Panc1 (cell line): ENCODE results near the gene CHRM2. TPM values are rescaled to one million over a fixed set of nuclear protein-coding genes. Genes with fewer than 3 reads are reported as not detected.
"Not testable (repeated sequence)": the region's sequence is repeated elsewhere in the genome, so short reads cannot be mapped to it uniquely, and the experiment has no call there.

Experiments used
- ATAC-seq: fragments of 200-7000 bp; cut with Tn5 transposase; 2 replicates; pipeline ENCODE4 v1.9.1; 2020; ENCODE audit warnings: mild to moderate bottlenecking, moderate library complexity
- Bru-seq: library from RNA; stranded (reverse); fragments of 400-500 nt; gene quantifications from one replicate; lab custom pipeline; 2021; lab: Mats Ljungman, UMichigan
- BruChase-seq, 2 experiments: library from RNA; stranded (reverse); fragments of 400-500 nt; gene quantifications; one replicate each; lab custom pipeline; 2021; lab: Mats Ljungman, UMichigan
- BruUV-seq: library from RNA; stranded (reverse); fragments of 400-500 nt; replicated peaks from 2 replicates; lab custom pipeline; 2021; lab: Mats Ljungman, UMichigan
- CTCF ChIA-PET: fragments of 300-600 bp; sonication (Branson Sonifier 250); formaldehyde crosslinking; loops from one replicate; lab custom pipeline; 2022; ENCODE audit warnings: antibody characterized with exemption; lab: Charles Lee
- POLR2A ChIA-PET: fragments of 300-600 bp; sonication (Branson Sonifier 250); formaldehyde crosslinking; loops from one replicate; lab custom pipeline; 2022; ENCODE audit warnings: antibody characterized with exemption; lab: Charles Lee
- DNase-seq: peaks from one replicate; pipeline ENCODE4 v3.0.0-alpha.2; 2010; ENCODE audit warnings: low read depth, low spot score
- H3K27ac ChIP-seq: 2 replicates; pipeline ENCODE4 v1.5.1; 2011; ENCODE audit warnings: mild to moderate bottlenecking, low read length, inconsistent platforms
- H3K27me3 ChIP-seq: fragments of 200-500 bp; sonication (Bioruptor generic); 2 replicates; pipeline ENCODE4 v1.6.0; 2014; ENCODE audit warnings: low read length, inconsistent platforms; ENCODE audit not compliant: control insufficient read depth, insufficient read depth
- H3K36me3 ChIP-seq: fragments of 200-500 bp; sonication (Bioruptor generic); 2 replicates; pipeline ENCODE4 v1.5.1; 2014; ENCODE audit warnings: inconsistent platforms, mild to moderate bottlenecking, low read length, moderate library complexity; ENCODE audit not compliant: control insufficient read depth, insufficient read depth
- H3K4me1 ChIP-seq: 2 replicates; pipeline ENCODE4 v1.5.1; 2011; ENCODE audit warnings: inconsistent platforms, mild to moderate bottlenecking, low read length, moderate library complexity; ENCODE audit not compliant: control insufficient read depth, insufficient read depth
- H3K4me3 ChIP-seq, 2 experiments: 2 replicates each; pipeline ENCODE4 v1.5.1; 2011 to 2012; ENCODE audit warnings: low read depth in 2 of 2, low read length in 2 of 2, mild to moderate bottlenecking in 2 of 2, inconsistent platforms in 1 of 2, moderate library complexity in 1 of 2
- H3K9me3 ChIP-seq: fragments of 200-500 bp; sonication (Bioruptor generic); 2 replicates; pipeline ENCODE4 v1.5.1; 2014; ENCODE audit warnings: low read depth, mild to moderate bottlenecking, inconsistent platforms, low read length, moderate library complexity; ENCODE audit not compliant: control insufficient read depth, insufficient read depth
- POLR2AphosphoS5 ChIP-seq: IDR thresholded peaks from 2 replicates; pipeline ENCODE4 v1.6.1; 2012; ENCODE audit warnings: mild to moderate bottlenecking, low read depth, low read length, moderate library complexity
- REST ChIP-seq, 2 experiments: IDR thresholded peaks; 2 replicates each; pipeline ENCODE4 v1.6.1; 2011 to 2012; ENCODE audit warnings: low read depth in 2 of 2, control low read depth in 1 of 2, low read length in 1 of 2, mild to moderate bottlenecking in 1 of 2, moderate library complexity in 1 of 2; ENCODE audit not compliant: insufficient read depth in 1 of 2
- SIN3A ChIP-seq: IDR thresholded peaks from 2 replicates; pipeline ENCODE4 v1.6.1; 2012; ENCODE audit warnings: low read depth, mild to moderate bottlenecking, low read length, moderate library complexity, borderline replicate concordance; ENCODE audit not compliant: insufficient read depth
- TCF7L2 ChIP-seq: IDR thresholded peaks from 2 replicates; pipeline ENCODE4 v1.6.1; 2011; ENCODE audit warnings: mild to moderate bottlenecking, low read depth, low read length, inconsistent platforms
- in situ Hi-C: cut with HindIII; loops from 2 replicates; pipeline ENCODE4 v1.10.0; 2016; ENCODE audit warnings: low sequenced_read_pairs, low pct_unique_long_range_greater_than_20kb
- intact Hi-C: fragments of 100-400 bp; cut with micrococcal nuclease; formaldehyde crosslinking; loops from one replicate; pipeline ENCODE4 v1.10.0; 2022; ENCODE audit not compliant: unreplicated experiment
- long read RNA-seq: library from polyadenylated mRNA; unstranded; transcript quantifications from one replicate; pipeline ENCODE4 v2.0.0, GENCODE V29; 2021; ENCODE audit not compliant: unreplicated experiment
- polyA plus RNA-seq: library from polyadenylated mRNA; unstranded; fragments of >200 nt; gene quantifications from one replicate; pipeline ENCODE4 v1.2.1, GENCODE V29; 2012; ENCODE audit warnings: missing spikeins; ENCODE audit not compliant: insufficient read length
- total RNA-seq: library from RNA; stranded (reverse); gene quantifications from one replicate; pipeline ENCODE4 v1.2.1, GENCODE V29; 2021; ENCODE audit not compliant: unreplicated experiment
- TF ChIP-seq, protein P1 (sequence below): fragments of 450-650 bp; IDR thresholded peaks from 2 replicates; pipeline ENCODE4 v1.5.1; 2017; ENCODE audit warnings: mild to moderate bottlenecking

Gene CHRM2
- total RNA-seq = not detected
- polyA plus RNA-seq = not detected
- percentile 1 among the genes with signal in this experiment for Bru-seq, nascent RNA
- BruChase-seq, experiment 1, labeled RNA remaining after a 2-hour chase = not detected
- BruChase-seq, experiment 2, labeled RNA remaining after a 6-hour chase = not detected
- long read RNA-seq = 0 reads

GRCh38 chr7:136868496-136869000 lies at the start of gene CHRM2:
CHRM2 (plus strand) TSS chr7:136868652; CDS start chr7:137014866, 146,214 bp downstream.
- H3K4me3 ChIP-seq = 0 out of 4 replicates have a peak within 1 kb of the TSS, but pooled peaks of 1 of the 2 experiments have one; percentile 13
- H3K9me3 ChIP-seq = no peaks in the 10 kb centered on the region
- ATAC-seq (no peak), DNase-seq (no peak)
- ChIA-PET CTCF (no interaction called here), POLR2A (no interaction called here)
- TF ChIP-seq SIN3A = no peak
- no peak for TF ChIP-seq POLR2AphosphoS5
- TF ChIP-seq REST (IDR thresholded peaks at IDR 0.05; ENCODE audit: insufficient read depth in 1 of 2, low read depth in 2 of 2, low read length in 1 of 2) = no peak
- TF ChIP-seq TCF7L2 = no peak
- peaks cover 2% of the 10 kb centered on the region for H3K27me3 ChIP-seq
- BruUV-seq = no TSS peak
- no peaks in the 10 kb centered on the region for H3K4me1 ChIP-seq
- H3K36me3 ChIP-seq = no peaks in the 10 kb centered on the region
- no peak within 1 kb of the TSS for H3K27ac ChIP-seq
- intact Hi-C loops = no loop called here
- in situ Hi-C loops = no loop called here

DNA sequence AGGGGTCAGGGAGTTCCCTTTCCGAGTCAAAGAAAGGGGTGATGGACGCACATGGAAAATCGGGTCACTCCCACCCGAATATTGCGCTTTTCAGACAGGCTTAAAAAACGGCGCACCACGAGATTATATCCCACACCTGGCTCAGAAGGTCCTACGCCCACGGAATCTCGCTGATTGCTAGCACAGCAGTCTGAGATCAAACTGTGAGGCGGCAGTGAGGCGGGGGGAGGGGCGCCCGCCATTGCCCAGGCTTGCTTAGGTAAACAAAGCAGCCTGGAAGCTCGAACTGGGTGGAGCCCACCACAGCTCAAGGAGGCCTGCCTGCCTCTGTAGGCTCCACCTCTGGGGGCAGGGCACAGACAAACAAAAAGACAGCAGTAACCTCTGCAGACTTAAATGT lies 37.1 kb upstream of the CHRM2 start:
- H3K4me1 ChIP-seq, in situ Hi-C loops, H3K36me3 ChIP-seq, H3K27ac ChIP-seq, DNase-seq, CTCF ChIA-PET, H3K9me3 ChIP-seq, POLR2A ChIA-PET, BruUV-seq, ATAC-seq, H3K27me3 ChIP-seq, H3K4me3 ChIP-seq, intact Hi-C loops: not testable (repeated sequence)

- Histone ChIP-seq H3K27ac (no peak overlapping the region), H3K4me1 (no peaks in the 10 kb centered on the region), H3K36me3 (no peaks in the 10 kb centered on the region), H3K4me3 (no peak overlapping the region), H3K27me3 (no peaks in the 10 kb centered on the region), H3K9me3 (no peaks in the 10 kb centered on the region)
- DNase-seq = no peak
- TF ChIP-seq POLR2AphosphoS5 (no peak), TCF7L2 (no peak), REST (IDR thresholded peaks at IDR 0.05; ENCODE audit: insufficient read depth in 1 of 2, low read depth in 2 of 2, low read length in 1 of 2) (no peak), SIN3A (no peak)
- TF ChIP-seq, protein P1, sequence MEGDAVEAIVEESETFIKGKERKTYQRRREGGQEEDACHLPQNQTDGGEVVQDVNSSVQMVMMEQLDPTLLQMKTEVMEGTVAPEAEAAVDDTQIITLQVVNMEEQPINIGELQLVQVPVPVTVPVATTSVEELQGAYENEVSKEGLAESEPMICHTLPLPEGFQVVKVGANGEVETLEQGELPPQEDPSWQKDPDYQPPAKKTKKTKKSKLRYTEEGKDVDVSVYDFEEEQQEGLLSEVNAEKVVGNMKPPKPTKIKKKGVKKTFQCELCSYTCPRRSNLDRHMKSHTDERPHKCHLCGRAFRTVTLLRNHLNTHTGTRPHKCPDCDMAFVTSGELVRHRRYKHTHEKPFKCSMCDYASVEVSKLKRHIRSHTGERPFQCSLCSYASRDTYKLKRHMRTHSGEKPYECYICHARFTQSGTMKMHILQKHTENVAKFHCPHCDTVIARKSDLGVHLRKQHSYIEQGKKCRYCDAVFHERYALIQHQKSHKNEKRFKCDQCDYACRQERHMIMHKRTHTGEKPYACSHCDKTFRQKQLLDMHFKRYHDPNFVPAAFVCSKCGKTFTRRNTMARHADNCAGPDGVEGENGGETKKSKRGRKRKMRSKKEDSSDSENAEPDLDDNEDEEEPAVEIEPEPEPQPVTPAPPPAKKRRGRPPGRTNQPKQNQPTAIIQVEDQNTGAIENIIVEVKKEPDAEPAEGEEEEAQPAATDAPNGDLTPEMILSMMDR = no peak
- ChIA-PET CTCF (no interaction called here), POLR2A (no interaction called here)
- intact Hi-C loops (loop anchor here (5.0 kb wide), 1 partner anchor 51 kb away; no protein-coding TSS in a partner anchor), in situ Hi-C loops (no loop called here)
- ATAC-seq = no peak
- no TSS peak for BruUV-seq
Measured at GRCh38 chr7:136845899-136846465, 22.5 kb upstream of the CHRM2 start.
